Measurements from ENCODE around the gene SLC39A10. TPM values are rescaled to one million over a fixed set of nuclear protein-coding genes. Genes with fewer than 3 reads are reported as not detected.

SLC39A10 gene
- total and polyA plus RNA-seq, 9 of the 15 experiments (the other 6 are each of a cell fraction or from before 2014, with no cell fraction given), result 12.5 to 40.1 (median 23.1) TPM

- TF ChIP-seq ZNF766 (CRISPR knock-in tag; conservative IDR thresholded peaks at IDR 0.05) (no peak), ZNF197 (CRISPR knock-in tag; IDR thresholded peaks at IDR 0.05; ENCODE audit: low read depth) (no peak), ATF7 (IDR thresholded peaks at IDR 0.05) (peak; percentile 93), ZBTB5 (IDR thresholded peaks at IDR 0.05) (no peak), ZFP30 (CRISPR knock-in tag; IDR thresholded peaks at IDR 0.05; ENCODE audit: borderline replicate concordance) (no peak), MYC (IDR thresholded peaks at IDR 0.05; ENCODE audit: low read depth, low read length) (no peak), MYC (CRISPR knock-in tag; IDR thresholded peaks at IDR 0.05; ENCODE audit: borderline replicate concordance, low read depth) (no peak), PRMT5 (CRISPR knock-in tag; IDR thresholded peaks at IDR 0.05) (no peak), KHSRP (IDR thresholded peaks at IDR 0.05) (no peak), KAT2B (IDR thresholded peaks at IDR 0.05; ENCODE audit: low read depth, low read length) (no peak), NEUROD1 (IDR thresholded peaks at IDR 0.05; ENCODE audit: borderline replicate concordance, low read depth, low read length, partially characterized antibody) (peak; percentile 37), CREM (IDR thresholded peaks at IDR 0.05; ENCODE audit: low read depth) (peak; percentile 65), CCNT2 (IDR thresholded peaks at IDR 0.05; ENCODE audit: borderline replicate concordance, extremely low read depth, insufficient read length, low read depth, low read length) (peak; percentile 72), HSF4 (CRISPR knock-in tag; IDR thresholded peaks at IDR 0.05; ENCODE audit: borderline replicate concordance) (no peak), ZBED1 (IDR thresholded peaks at IDR 0.05) (no peak), ZNF23 (CRISPR knock-in tag; IDR thresholded peaks at IDR 0.05) (no peak), ZMIZ1 (IDR thresholded peaks at IDR 0.05; ENCODE audit: low read depth in 2 of 2, low read length in 2 of 2) (0 out of 4 replicates have a peak, but pooled peaks of 1 of the 2 experiments have one; percentile 19), TRIM28 (IDR thresholded peaks at IDR 0.05) (no peak), KDM5B (IDR thresholded peaks at IDR 0.05; ENCODE audit: insufficient replicate concordance, low read depth, low read length) (no peak), DMBX1 (CRISPR knock-in tag; IDR thresholded peaks at IDR 0.05; ENCODE audit: borderline replicate concordance) (peak; percentile 36; the same call in 1 of the 2 replicates), NFXL1 (CRISPR knock-in tag; IDR thresholded peaks at IDR 0.05) (no peak), ZNF165 (CRISPR knock-in tag; IDR thresholded peaks at IDR 0.05; ENCODE audit: borderline replicate concordance) (no peak), ZNF76 (CRISPR knock-in tag; IDR thresholded peaks at IDR 0.05; ENCODE audit: borderline replicate concordance) (no peak), RBFOX2 (IDR thresholded peaks at IDR 0.05; ENCODE audit: low read depth, low read length) (no peak), FOXO4 (CRISPR knock-in tag; IDR thresholded peaks at IDR 0.05) (no peak)
Measured at GRCh38 chr2:195613922-195614321, 43.1 kb upstream of the SLC39A10 start (continued).

Measured in K562 (cell line).